Adipose tissue (tissue), 3 donors: Measurements from ENCODE around the gene ZFP37. TPM values are rescaled to one million over a fixed set of nuclear protein-coding genes. Genes with fewer than 3 reads are reported as not detected.
"Not testable (repeated sequence)": the region's sequence is repeated elsewhere in the genome, so short reads cannot be mapped to it uniquely, and the experiment has no call there.

Experiments
- H3K27ac ChIP-seq: one replicate; pipeline ENCODE4 v1.5.1; 2013; ENCODE audit warnings: low read depth, low read length
- WGBS, 3 donors: extraction: QIAGEN DNeasy Blood & Tissue Kit; methylation state at CpG; one replicate each; pipeline ENCODE4 v1.1.7; 2013; 5-methylcytosine and 5-hydroxymethylcytosine counted together
- polyA plus RNA-seq, 3 donors: library from polyadenylated mRNA; stranded (reverse); fragments of 200-250 nt; gene quantifications; one replicate each; pipeline ENCODE4 v1.2.3, GENCODE V29; 2013
- donor health status: healthy with polysubstance abuse.
- donor health status: Bipolar disorder and iron deficiency.
- donor health status: healthy.

The ZFP37 gene
- polyA plus RNA-seq = 1 to 10 TPM in 2 of 3 donors, under 1 TPM in 1; 0.70 to 1.3 (median 1.2) TPM

DNA sequence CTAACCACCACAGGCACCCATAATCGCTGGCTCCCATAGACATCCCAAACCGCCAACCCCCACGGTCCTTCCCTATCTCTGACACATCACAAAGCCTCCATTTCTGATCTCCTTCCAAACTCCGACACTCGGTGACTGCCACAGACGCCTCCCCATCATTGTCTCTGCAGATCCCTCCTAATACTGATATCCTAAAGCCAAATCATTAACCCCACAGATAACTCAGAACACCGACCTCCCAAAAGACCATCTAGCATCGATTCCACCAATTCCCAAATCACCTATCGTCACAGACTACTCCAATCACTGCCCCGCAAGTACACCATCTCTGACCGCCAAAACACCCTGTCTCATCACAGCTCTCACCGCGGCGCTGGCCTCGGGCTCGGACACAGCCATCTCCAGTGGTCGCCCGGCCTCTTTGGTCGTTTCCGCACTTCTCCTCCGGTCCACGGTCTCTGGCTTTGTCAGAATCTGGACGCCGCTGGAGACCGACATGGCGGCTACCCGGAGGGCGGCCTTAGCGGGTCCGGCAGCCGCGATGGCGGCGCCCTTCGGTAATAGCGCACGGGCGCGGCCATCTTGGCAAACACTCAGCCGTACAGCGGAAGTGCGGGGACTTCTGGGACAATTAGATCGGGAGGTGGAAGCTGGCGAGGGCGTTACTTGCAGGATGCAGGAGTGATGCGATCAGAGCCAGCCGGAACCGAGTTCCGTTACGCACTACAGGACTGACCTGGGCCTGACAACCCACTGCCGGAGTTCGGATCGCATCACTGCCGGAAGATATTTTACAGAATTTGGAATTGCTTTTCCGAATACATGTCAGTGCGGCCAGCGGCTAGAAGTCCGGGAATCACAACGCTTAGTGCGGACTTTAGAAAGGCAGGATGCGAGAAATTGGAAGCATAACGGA is at the start of gene ZFP37:
ZFP37 (minus strand) TSS at position 534 of the 916 bp plus-strand sequence; CDS start at position 498, 36 bp downstream.
- 1 to 3% (median 3%) methylated on average over 62 of the region's 62 CpGs for WGBS, 3 donors
- H3K27ac ChIP-seq = no peak within 1 kb of the TSS

DNA sequence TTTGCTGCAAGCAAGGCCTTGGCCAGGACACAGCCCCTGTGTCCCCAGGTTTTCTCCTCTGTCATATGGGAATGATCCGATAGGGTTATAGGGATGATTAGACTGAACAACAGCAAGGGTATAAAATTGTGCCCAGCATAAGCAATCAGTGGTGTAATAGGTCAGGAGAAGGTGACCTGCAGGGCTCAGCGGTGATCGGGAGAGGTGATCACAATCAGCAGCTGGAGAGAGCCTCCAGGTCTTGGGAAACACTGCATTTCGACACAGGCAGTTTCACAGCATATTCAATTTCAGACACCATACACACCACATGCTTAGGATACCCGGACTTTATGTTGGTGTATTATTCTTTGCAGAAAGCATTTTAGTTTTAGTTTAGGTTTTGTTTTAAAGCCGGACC is 48.8 kb upstream of the ZFP37 start:
- no CpG with 5 or more reads among the region's 6 CpGs for WGBS, 3 donors
- not testable (repeated sequence) for H3K27ac ChIP-seq

DNA sequence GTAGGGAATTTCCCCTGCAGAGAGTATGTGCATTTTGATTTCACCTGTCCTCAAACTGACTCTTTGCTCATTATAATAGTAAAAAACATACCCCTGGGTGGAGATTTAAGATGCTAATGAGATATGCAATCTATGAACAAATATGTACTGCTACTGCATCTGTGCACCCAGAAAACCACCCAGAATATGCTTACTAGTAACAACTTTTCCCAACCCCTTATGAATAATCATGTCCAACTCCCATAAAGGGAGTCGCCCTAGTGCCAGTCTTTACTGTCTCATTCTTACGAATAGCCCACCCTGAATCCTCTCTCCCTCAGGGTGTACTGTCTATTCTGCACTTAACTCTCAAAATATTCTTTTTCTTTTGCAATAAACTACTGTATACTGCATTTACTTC is 39.0 kb upstream of the ZFP37 start:
- no peak overlapping the region for H3K27ac ChIP-seq
- 50 to 68% (median 66%) methylated on average over 2 of the region's 2 CpGs for WGBS, 3 donors

DNA sequence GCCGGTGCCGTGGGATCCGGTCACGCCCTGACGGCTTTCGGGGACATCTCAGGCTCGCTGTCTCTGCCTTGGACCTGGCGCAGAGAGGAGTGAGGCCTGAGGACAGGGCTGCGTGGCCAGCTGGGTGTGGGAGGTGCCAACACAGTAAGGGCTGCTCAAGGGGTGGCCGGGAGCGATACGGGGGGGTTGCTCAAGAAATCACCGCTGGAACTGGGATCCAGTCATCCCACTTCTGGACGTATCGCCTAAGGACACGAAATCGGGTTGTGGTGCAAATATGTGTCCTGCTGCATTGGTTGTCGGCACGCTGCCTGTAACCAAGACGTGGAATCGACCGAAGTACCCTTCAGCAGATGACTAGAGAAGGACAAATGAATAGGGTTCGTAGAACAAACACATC is 33.4 kb upstream of the ZFP37 start:
- H3K27ac ChIP-seq = not testable (repeated sequence)
- WGBS, 3 donors = 42 to 62% (median 47%) methylated on average over 15 to 16 of the region's 23 CpGs

DNA sequence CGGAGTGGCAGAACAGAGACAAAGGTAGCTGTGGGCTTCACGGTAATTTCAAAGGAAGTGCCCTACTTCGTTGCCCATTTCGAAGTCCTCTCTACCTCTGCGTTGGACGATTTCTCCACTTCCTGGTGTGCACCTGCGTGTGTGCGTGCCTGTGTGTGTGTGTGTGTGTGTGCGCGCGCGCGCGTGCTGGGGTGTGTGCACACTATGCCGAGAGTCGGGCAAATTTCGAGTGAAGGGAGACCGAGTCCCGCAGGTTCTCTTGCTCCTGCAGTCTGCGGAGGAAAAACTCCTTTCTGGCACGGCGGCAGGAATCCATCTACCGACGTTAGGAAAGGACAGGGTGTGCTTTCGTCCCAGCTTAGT is 32.6 kb upstream of the ZFP37 start:
- not testable (repeated sequence) for H3K27ac ChIP-seq
- WGBS, 3 donors = 12 to 22% methylated on average over 10 to 13 of the region's 25 CpGs; no CpG with 5 or more reads in 1 of the 3 donors

DNA sequence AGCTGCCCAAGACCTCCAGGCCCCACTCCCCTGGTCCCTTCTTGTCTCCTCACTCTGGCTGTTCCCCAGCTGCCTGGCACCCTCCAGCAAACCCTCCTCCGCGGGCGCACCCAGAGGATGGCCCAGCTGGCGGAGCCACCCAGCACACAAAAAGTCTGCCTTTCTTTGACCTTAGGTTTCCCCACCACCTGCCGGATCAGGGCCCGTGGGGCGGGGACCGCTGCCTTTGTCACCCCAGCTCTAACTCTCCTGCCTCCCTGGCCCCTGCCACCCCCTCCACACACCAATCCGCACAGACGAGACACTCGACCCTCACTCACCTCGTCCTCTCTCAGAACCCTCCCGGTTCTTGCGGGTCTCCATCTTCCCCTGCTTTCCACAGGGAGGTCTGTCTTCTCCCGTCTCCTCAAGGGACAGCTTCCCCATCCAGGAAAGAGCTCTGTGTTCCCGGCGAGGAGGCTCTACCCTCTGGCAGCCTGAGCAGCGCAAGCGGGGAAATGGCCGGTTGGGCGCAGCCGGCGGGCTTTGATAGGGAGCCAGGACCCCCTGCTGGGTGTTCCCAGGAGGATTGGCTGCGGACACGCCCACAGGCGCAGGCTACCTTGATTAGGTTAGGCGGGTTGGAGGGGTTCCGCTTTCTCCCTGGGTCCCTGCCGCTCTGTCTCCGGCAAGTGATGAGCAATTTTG is 32.1 kb upstream of the ZFP37 start:
- H3K27ac ChIP-seq = not testable (repeated sequence)
- WGBS, 3 donors = 7 to 27% (median 8%) methylated on average over 14 to 23 of the region's 30 CpGs

DNA sequence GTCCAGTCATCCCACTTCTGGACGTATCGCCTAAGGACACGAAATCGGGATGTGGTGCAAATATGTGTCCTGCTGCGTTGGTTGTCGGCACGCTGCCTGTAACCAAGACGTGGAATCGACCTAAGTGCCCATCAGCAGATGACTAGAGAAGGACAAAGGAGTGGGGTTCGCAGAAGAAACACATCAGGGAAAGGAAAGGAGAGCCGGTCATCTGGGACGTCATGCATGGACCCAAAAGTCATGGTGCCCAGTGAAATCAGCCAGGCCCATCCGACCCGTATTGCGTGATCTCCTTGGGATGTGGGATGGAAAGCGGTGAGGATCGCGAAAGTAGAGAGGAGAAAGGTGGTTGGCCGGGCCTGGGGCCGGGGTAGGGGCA is 6.4 kb upstream of the ZFP37 start:
- WGBS, 3 donors = 34 to 74% (median 41%) methylated on average over 14 to 18 of the region's 20 CpGs
- not testable (repeated sequence) for H3K27ac ChIP-seq

DNA sequence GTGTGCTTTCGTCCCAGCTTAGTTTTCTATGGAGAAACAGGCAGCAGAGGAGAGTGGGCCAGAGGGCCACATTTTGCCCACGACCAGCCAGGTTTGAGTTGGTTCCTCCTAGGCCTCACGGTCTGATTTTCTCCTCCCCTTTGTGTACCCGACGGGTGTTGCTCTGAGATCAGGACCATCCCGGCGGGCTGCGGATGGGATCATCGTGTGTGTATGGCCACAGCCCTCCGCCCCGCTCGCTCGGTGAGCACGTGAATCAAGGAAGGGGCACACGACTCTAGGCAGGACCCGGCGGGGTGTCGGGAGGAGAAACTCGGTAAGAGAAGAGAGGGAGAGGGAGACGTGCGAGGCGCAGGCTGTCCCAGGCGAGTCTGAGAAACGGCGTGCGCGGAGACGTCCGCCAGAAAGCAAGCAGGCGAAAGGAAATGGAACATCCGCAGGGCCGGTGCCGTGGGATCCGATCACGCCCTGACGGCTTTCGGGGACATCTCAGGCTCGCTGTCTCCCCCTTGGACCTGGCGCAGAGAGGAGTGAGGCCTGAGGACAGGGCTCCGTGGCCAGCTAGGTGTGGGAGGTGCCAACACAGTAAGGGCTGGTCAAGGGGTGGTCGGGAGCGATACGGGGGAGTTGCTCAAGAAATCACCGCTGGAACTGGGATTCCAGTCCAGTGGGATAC is 5.9 kb upstream of the ZFP37 start:
- 19 to 59% (median 27%) methylated on average over 27 to 37 of the region's 44 CpGs for WGBS, 3 donors
- not testable (repeated sequence) for H3K27ac ChIP-seq

DNA sequence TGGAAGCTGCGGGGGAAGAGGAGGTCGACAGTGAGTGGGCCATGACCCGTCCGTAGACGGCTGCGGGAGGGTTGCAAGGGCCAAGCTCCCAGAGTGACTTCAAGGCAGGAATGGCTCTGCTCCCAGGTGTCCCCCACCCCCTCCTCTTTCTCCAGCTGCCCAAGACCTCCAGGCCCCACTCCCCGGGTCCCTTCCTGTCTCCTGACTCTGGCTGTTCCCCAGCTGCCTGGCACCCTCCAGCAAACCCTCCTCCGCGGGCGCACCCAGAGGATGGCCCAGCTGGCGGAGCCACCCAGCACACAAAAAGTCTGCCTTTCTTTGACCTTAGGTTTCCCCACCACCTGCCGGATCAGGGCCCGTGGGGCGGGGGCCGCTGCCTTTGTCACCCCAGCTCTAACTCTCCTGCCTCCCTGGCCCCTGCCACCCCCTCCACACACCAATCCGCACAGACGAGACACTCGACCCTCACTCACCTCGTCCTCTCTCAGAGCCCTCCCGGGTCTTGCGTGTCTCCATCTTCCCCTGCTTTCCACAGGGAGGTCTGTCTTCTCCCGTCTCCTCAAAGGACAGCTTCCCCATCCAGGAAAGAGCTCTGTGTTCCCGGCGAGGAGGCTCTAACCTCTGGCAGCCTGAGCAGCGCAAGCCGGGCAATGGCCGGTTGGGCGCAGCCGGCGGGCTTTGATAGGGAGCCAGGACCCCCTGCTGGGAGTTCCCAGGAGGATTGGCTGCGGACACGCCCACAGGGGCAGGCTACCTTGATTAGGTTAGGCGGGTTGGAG is 4.7 kb upstream of the ZFP37 start:
- H3K27ac ChIP-seq = not testable (repeated sequence)
- WGBS, 3 donors = 6 to 33% (median 8%) methylated on average over 17 to 23 of the region's 33 CpGs

DNA sequence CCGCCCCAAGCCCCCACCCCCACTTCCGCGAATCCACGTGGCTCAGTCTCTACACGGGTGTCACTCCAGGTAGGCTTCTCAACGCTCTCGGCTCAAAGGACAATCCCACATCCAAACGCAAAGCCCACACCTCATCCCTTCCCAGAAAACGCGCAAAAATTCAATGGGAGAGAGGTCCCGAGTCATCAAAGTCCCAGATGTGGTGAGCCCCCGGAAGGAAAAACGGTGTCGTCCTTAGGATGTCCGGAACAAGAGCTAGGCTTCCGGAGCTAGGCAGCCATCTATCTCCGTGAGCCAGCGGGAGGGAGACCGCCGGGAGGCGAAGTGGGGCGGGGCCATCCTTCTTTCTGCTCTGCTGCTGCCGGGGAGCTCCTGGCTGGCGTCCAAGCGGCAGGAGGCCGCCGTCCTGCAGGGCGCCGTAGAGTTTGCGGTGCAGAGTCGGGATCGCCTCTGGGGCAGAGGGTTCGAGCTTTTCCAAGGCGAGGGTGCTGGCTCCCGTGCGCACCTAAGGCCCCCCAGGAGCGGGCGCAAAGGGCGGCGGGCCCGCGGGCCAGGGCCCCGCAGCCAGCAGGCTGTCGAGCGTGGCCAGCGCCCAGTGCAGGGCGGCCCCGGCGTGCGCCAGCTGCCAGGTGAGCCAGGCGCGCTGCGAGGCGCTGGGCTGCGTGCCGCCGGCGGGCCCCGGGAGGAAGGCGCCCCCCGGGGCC is 3.2 kb upstream of the ZFP37 start:
- WGBS, 3 donors = 3 to 14% (median 7%) methylated on average over 33 to 41 of the region's 61 CpGs
- H3K27ac ChIP-seq = not testable (repeated sequence)

DNA sequence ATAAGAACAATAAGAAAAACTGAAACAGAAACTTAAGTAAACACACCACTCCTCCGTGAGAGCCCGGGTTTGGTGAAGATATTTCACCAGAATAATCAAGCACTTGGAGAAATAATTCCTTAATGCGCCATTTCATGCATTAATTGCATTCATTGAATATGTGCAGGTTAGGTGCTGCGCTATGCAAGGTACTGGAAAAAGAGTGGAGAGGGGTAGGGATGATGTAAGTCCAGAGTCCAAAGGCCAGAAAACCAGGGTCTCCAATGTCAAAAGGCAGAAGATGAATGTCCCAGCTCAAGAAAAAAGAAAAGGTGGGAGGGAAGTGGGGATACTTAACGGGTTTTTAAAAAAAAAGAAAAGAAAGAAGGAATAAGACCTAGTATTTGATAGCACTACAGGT is 669 bp upstream of the ZFP37 start:
- H3K27ac ChIP-seq = no peak overlapping the region

DNA sequence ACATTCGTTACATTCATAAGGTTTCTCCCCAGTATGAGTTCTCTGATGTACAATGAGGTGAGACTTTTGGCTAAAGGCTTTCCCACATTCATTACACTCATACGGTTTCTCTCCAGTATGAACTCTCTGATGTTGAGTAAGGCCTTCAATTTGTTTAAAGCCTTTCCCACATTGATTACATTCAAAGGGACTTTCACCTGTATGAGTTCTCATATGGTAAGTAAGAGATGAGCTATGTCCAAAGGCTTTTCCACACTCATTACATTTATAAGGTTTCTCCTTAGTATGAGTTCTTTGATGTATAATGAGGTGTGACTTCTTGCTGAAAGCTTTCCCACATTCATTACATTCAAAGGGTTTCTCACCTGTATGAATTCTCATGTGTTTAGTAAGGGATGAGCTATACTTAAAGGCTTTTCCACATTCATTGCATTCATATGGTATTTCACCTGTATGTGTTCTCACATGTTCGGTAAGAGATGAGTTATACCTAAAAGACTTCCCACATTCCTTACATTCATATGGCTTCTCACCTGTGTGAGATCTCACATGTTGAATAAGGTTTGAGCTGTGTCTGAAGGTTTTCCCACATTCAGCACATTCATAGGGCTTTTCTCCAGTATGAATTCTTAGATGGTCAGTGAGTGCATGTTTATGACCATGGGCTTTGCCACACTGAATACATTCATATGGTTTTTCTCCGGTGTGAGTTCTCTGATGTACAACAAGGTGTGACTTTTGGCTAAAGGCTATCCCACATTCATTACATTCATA is 13.5 kb downstream of the ZFP37 start:
- H3K27ac ChIP-seq = no peak overlapping the region
- WGBS, 3 donors = 93 to 95% (median 95%) methylated on average over 4 of the region's 4 CpGs

More for the DNA sequence above, 669 bp upstream of the ZFP37 start:
- 22 to 51% (median 39%) methylated on average over 5 of the region's 5 CpGs for WGBS, 3 donors

DNA sequence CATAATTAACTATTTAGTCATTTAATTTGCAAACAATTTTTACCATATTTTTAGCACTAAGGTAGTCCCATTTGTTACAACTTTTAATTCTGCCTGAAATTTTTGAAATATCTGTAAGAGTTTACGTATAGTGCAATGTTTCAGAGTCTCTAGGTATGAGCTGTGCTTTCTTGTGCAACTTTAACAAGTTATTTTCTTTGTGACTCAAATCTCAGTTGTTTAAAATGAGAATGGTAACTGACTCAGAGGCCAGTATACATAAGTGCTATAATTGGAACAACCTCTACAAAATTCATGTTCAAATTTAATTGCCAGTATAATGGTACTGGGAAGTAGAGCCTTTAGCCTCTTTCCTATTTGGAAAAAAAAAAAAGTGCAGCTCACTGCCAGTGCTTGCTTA is 30.3 kb downstream of the ZFP37 start:
- no peak overlapping the region for H3K27ac ChIP-seq
- 62 to 80% (median 63%) methylated on average over 1 of the region's 1 CpG for WGBS, 3 donors

DNA sequence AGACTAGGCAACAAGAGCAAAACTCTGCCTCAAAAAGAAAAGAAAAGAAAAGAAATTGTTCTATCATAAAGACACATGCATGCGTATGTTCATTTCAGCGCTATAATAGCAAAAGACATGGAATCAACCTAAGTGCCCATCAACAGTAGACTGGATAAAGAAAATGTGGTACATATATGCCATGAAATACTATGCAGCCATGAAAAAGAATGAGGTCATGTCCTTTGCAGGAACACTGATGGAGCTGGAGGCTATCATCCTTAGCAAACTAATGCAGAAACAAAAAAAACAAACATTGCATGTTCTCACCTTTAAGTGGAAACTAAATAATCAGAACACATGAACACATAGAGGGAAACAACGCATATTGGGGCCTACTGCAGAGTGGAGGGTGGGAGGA is 38.3 kb downstream of the ZFP37 start:
- 88 to 96% (median 88%) methylated on average over 3 of the region's 3 CpGs for WGBS, 3 donors
- H3K27ac ChIP-seq = no peak overlapping the region

DNA sequence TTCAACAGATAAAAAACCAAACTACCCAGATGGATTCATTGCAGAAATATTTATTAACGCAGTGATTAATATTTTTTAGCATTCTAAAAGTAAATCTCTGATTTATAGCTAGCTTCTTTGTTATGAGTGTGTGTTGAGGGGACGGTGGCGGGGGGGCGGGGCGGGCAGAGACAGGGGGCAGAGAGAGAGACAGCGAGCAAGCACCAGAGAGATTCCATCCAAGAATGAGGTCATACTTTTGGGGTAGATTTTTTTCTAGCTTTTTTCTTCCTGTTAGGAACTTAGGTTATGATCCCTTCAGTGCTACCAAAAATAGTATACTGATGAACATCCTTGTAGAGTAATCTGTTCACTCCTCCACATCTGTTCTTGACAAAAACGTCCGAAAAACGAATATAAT is 44.0 kb downstream of the ZFP37 start:
- 17 to 35% (median 25%) methylated on average over 9 of the region's 9 CpGs for WGBS, 3 donors

DNA sequence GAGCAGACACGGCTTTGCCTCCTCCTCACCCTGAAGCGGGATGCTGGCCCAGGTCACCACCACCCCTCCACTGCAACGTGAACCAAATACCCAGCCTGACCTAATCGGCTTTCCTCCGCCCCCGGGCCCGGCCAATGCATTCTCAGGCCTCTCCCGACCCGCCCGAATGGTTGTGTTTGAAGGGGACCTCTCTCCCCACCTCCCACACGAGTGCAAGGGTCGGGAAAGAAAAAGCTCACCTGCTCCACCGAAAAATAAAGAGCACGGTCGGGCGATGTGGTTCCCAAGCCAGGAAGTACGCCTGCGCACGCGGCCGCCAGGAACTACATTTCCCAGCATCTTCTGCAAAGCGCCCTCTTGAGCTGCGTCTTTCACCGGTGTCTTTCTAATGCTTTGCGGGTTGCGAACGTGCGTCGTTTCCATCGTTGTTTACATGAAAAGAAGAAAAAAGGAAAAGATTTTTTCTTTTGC is 44.6 kb downstream of the ZFP37 start, which contains the start of gene ZNF883:
ZNF883 (minus strand) TSS at position 282 of the 471 bp plus-strand sequence.
- H3K27ac ChIP-seq = no peak within 1 kb of the TSS
- WGBS, 3 donors = 1 to 4% (median 2%) methylated on average over 30 of the region's 30 CpGs

More for the DNA sequence above, 44.0 kb downstream of the ZFP37 start:
- H3K27ac ChIP-seq = no peak overlapping the region

DNA sequence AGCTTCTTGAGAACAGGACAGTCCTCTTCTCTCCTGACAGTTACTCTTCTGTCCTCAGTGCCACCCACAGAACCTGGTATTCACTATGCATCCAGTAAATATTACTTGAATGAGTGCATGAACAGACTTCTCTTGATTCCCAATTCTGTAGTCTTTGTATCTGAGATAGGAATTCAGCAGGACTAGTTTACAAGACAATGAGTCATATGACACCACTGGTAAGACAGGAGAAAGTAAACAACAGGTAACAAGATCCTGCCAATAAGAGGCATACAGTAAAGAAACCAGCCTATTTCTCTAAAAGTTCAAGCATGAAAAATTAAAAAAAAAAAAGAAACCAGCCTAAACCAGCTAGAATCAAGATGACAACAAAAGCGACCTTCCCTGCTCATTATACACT is 50.7 kb downstream of the ZFP37 start:
- 43 to 84% (median 67%) methylated on average over 1 of the region's 1 CpG for WGBS, 3 donors
- no peak overlapping the region for H3K27ac ChIP-seq
